ENCODE data around the gene CARD19. TPM values are rescaled to one million over a fixed set of nuclear protein-coding genes. Genes with fewer than 3 reads are reported as not detected.

The CARD19 gene
- polyA plus RNA-seq, 1 experiment: 25.2 TPM

DNA sequence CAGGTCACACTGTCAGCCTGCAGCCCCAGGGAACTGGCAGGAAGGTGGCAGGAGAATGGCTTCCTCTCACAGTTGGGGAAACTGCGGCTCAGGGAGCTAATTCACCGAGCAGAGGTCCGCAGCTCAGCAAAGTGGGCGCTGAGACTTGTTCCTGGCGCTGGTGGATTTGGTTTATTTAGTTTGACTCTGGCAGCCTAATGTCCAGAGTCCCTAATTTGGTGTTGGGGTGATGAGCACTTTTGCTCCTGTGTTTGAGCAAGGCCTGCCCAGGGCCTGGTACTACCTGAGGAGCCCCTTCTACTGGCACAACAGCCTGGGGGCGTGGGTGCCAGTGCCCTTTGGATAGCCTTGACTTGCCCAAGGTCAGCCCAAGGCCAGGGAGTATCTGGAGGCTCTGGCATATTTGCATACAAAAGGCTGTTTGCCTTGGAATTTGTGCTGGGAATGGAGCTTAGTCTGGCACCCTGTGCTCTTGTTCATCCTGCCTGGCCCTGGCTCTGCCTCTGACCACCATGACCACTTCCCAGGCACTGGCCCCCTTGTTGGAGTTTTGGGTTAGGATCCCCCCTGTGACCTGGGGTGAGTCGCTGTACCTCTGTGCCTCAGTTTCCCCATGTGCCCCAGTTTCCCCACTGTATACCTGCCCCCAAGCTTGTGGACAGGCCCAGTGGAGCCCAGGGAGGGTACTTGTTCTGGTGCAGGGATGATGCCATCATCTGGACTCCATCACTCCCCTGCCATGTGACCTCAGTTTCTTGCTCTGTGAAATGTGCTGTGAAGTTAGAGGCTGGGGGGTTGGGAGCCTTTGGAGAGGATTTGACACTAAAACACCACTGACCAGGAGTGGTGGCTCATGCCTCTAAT, 36.1 kb upstream of the CARD19 start:
- Histone ChIP-seq H3K27ac (ENCODE audit: low read depth, low read length) (no peak overlapping the region), H3K27me3 (ENCODE audit: control insufficient read depth, insufficient read depth, low read length) (peaks cover 7% of the 10 kb centered on the region), H3K9me3 (ENCODE audit: control insufficient read depth, insufficient read depth, low read length) (no peaks in the 10 kb centered on the region), H3K4me3 (ENCODE audit: low read depth, low read length) (no peak overlapping the region)
- ChIA-PET CTCF (no interaction called here), POLR2A (no interaction called here)
- TF ChIP-seq, protein P1, sequence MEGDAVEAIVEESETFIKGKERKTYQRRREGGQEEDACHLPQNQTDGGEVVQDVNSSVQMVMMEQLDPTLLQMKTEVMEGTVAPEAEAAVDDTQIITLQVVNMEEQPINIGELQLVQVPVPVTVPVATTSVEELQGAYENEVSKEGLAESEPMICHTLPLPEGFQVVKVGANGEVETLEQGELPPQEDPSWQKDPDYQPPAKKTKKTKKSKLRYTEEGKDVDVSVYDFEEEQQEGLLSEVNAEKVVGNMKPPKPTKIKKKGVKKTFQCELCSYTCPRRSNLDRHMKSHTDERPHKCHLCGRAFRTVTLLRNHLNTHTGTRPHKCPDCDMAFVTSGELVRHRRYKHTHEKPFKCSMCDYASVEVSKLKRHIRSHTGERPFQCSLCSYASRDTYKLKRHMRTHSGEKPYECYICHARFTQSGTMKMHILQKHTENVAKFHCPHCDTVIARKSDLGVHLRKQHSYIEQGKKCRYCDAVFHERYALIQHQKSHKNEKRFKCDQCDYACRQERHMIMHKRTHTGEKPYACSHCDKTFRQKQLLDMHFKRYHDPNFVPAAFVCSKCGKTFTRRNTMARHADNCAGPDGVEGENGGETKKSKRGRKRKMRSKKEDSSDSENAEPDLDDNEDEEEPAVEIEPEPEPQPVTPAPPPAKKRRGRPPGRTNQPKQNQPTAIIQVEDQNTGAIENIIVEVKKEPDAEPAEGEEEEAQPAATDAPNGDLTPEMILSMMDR (IDR thresholded peaks at IDR 0.05; ENCODE audit: low read depth, low read length): no peak
- no peak for DNase-seq (ENCODE audit: low read depth, low spot score)

DNA sequence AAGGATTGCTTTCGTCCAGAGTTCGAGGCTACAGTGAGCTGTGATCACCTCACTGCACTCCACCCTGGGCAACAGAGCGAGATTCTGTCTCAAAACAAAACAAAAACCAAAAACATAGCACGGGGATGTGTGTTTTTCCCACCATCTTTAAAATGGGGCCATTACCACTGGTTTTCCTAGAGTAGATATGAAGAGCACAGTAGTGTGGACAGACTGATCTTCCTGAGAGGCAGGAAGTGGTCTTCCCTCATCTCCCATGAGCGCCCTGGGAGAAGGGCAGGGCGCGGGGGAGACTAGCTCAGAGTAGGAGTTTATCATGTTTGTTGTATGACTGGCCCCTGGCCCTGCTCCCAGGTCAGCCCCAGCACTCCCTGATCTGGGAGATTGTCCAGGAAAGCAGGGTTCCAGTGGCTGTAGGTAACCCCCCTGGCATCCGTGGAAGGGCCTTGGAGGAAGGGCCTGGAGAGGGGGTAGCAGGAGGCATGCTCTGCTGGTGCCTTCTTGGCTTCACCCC, 35.2 kb upstream of the CARD19 start:
- Histone ChIP-seq H3K9me3 (ENCODE audit: control insufficient read depth, insufficient read depth, low read length) (no peaks in the 10 kb centered on the region; the same call in 1 of the 2 replicates), H3K27ac (ENCODE audit: low read depth, low read length) (no peak overlapping the region), H3K4me3 (ENCODE audit: low read depth, low read length) (no peak overlapping the region), H3K27me3 (ENCODE audit: control insufficient read depth, insufficient read depth, low read length) (peaks cover 7% of the 10 kb centered on the region)
- DNase-seq (ENCODE audit: low read depth, low spot score): no peak
- TF ChIP-seq, protein P1 (IDR thresholded peaks at IDR 0.05; ENCODE audit: low read depth, low read length): no peak
- CTCF ChIA-PET: no interaction called here
- POLR2A ChIA-PET: no interaction called here

DNA sequence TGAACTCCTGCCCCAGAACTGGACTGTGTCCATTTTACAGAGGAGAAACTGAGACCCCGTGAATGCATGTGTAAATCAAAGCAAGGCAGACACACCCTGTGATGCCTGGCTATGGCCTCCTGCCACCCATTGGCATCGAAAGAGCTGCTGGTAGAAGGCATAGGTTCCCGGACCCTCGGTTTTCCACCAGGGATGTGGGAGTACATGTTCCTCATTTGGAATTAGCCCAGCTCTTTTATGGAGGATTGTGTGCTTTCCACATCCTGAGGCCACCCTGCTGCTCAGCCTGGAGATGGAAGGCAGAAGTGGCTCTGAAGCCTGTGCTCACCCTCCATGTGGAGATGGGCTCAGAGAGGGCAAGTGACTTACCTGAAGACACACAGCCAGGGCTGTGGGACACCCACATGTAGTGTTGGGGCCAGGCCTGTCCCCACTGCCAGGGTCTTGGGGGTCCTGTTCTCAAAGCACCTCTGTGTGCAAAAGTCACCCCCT, 34.7 kb upstream of the CARD19 start:
- TF ChIP-seq, protein P1 (IDR thresholded peaks at IDR 0.05; ENCODE audit: low read depth, low read length): no peak
- ChIA-PET CTCF (no interaction called here), POLR2A (no interaction called here)
- H3K27ac ChIP-seq (ENCODE audit: low read depth, low read length): no peak overlapping the region
- no peaks in the 10 kb centered on the region; the same call in 1 of the 2 replicates for H3K9me3 ChIP-seq (ENCODE audit: control insufficient read depth, insufficient read depth, low read length)
- H3K4me3 ChIP-seq (ENCODE audit: low read depth, low read length): no peak overlapping the region
- no peak for DNase-seq (ENCODE audit: low read depth, low spot score)
- peaks cover 7% of the 10 kb centered on the region for H3K27me3 ChIP-seq (ENCODE audit: control insufficient read depth, insufficient read depth, low read length)

DNA sequence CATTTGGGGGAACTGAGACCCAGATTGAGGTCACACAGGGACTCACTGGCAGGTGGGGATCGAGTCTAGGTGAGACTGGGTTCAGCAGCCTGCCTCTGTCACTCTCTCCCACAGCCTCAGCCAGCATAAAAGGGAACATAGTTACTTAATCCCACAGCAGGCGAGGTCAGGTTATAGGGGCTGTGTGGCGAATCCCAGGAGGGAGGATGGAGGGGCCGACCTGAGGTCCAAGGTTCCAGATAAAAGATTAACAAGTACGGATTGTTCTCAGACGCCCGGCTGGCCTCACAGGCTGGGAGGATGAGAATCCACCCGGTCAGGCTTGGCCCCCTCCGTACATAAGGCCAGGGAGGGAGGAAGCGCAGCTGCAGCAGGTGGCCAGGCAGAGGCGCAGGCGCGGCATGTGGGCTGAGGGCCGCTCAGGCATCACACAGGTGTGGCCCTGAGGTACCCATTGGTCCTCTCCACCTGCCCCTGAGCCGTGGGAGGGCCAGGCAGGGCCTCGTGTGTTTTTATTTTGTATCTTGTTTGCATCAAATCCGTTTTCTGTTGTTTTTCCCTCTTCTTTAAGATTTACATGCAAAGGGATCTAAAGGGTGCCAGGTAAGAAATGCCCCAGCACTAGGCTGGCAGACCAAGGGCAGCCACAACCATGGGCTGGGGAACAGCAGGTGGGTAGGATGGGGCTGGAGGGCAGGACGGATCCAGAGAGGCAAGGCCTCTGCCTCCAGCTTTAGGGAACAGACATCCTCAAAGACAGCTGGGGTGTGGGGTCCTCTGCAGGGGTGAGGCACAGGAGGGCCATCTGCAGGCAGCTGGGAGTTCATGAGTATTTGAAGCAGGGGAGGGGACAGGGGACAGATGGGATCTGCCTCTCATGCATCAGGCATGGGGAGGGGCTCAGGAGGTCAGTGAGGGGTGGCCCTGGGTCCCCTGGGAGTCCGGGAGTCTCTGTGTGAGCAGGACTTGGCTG, 33.9 kb upstream of the CARD19 start:
- TF ChIP-seq, protein P1 (IDR thresholded peaks at IDR 0.05; ENCODE audit: low read depth, low read length): no peak
- ChIA-PET POLR2A (interaction anchor here (0.8 kb wide), 1 partner anchor 10 kb away, joined by 4 read pairs; no protein-coding TSS in a partner anchor), CTCF (interaction anchor here (1.0 kb wide), 1 partner anchor 9 kb away, joined by 3 read pairs; no protein-coding TSS in a partner anchor)
- Histone ChIP-seq H3K4me3 (ENCODE audit: low read depth, low read length) (no peak overlapping the region), H3K27me3 (ENCODE audit: control insufficient read depth, insufficient read depth, low read length) (peaks cover 7% of the 10 kb centered on the region), H3K9me3 (ENCODE audit: control insufficient read depth, insufficient read depth, low read length) (no peaks in the 10 kb centered on the region; the same call in 1 of the 2 replicates), H3K27ac (ENCODE audit: low read depth, low read length) (no peak overlapping the region)
- DNase-seq (ENCODE audit: low read depth, low spot score): no peak
